A549 (cell line): ENCODE results near the gene PIEZO2. TPM values are rescaled to one million over a fixed set of nuclear protein-coding genes. Genes with fewer than 3 reads are reported as not detected.

Experiments used
- ATAC-seq, 2 experiments: fragments of 200-7000 bp in 1 of 2; fragments of >200 bp in 1 of 2; cut with Nextera tagmentation in 1 of 2; cut with Tn5 transposase in 1 of 2; 3 replicates each; pipeline versions ENCODE4 v1.8.0 to v1.9.1; 2018 to 2020; ENCODE audit warnings: mild to moderate bottlenecking in 1 of 2, moderate library complexity in 1 of 2
- CTCF ChIA-PET: fragments of 300-600 bp; sonication (Branson Sonifier 250); formaldehyde crosslinking; extraction: SDS; loops from one replicate; lab custom pipeline; 2021; ENCODE audit warnings: antibody characterized with exemption, inconsistent platforms; lab: Yijun Ruan, JAX
- POLR2A ChIA-PET: fragments of 350-600 bp; formaldehyde crosslinking; extraction: SDS; loops from one replicate; lab custom pipeline; 2021; ENCODE audit warnings: antibody characterized with exemption, inconsistent platforms; lab: Yijun Ruan, JAX
- DNase-seq, 2 experiments: peaks; one replicate each; pipeline versions ENCODE4 v3.0.0 to v3.0.0-alpha.2; 2011 to 2016; ENCODE audit warnings: low read depth in 1 of 2, low spot score in 1 of 2
- FAIRE-seq: peaks from 2 replicates; lab custom pipeline; 2011; peaks lifted over from hg19 to GRCh38; lab: Jason Lieb, UNC
- H3K27ac ChIP-seq, 2 experiments: fragments of >200 bp; sonication (Bioruptor Twin); formaldehyde crosslinking; 3 replicates each; pipeline ENCODE4 v1.5.1; 2016 to 2017
- H3K4me1 ChIP-seq: fragments of >200 bp; sonication (Bioruptor Twin); formaldehyde crosslinking; 3 replicates; pipeline ENCODE4 v1.6.1; 2016
- H3K4me2 ChIP-seq: fragments of >200 bp; sonication (Bioruptor Twin); formaldehyde crosslinking; 3 replicates; pipeline ENCODE4 v1.6.1; 2016
- H3K4me3 ChIP-seq: fragments of >200 bp; sonication (Bioruptor Twin); formaldehyde crosslinking; 3 replicates; pipeline ENCODE4 v1.5.1; 2016
- H3K9me3 ChIP-seq: fragments of >200 bp; sonication (Bioruptor Twin); formaldehyde crosslinking; 3 replicates; pipeline ENCODE4 v1.6.1; 2016
- ATOH8 ChIP-seq: fragments of 250-450 bp; sonication (Bioruptor Pico); IDR thresholded peaks from 2 replicates; pipeline ENCODE4 v1.5.0; 2020; ENCODE audit warnings: low read depth, mild to moderate bottlenecking, moderate library complexity
- BHLHE40 ChIP-seq: IDR thresholded peaks from 2 replicates; pipeline ENCODE4 v1.6.1; 2012; ENCODE audit warnings: low read depth, low read length, inconsistent platforms
- CEBPB ChIP-seq, 2 experiments: fragments of >200 bp in 1 of 2; sonication (Bioruptor Twin) in 1 of 2; formaldehyde crosslinking in 1 of 2; IDR thresholded peaks; 2 replicates each; pipeline ENCODE4 v1.6.1; 2012 to 2016
- CHD2 ChIP-seq: fragments of 150-350 bp; IDR thresholded peaks from 2 replicates; pipeline ENCODE4 v1.6.1; 2014; ENCODE audit warnings: low read length; ENCODE audit not compliant: partially characterized antibody
- EHF ChIP-seq: fragments of 250-450 bp; sonication (Bioruptor Pico); IDR thresholded peaks from 2 replicates; pipeline ENCODE4 v1.5.0; 2020; ENCODE audit warnings: mild to moderate bottlenecking
- FOSB ChIP-seq: fragments of 250-450 bp; sonication (Bioruptor Pico); IDR thresholded peaks from 2 replicates; pipeline ENCODE4 v1.5.0; 2020; ENCODE audit warnings: mild to moderate bottlenecking, moderate library complexity
- FOSL2 ChIP-seq, 2 experiments: fragments of 450-650 bp in 1 of 2; fragments of >200 bp in 1 of 2; sonication (Bioruptor Twin) in 1 of 2; formaldehyde crosslinking; IDR thresholded peaks; 2 replicates each; pipeline versions ENCODE4 v1.5.0 to v1.6.1; 2016 to 2020; ENCODE audit warnings: mild to moderate bottlenecking in 1 of 2, moderate library complexity in 1 of 2
- HMGXB4 ChIP-seq: fragments of 250-450 bp; sonication (Bioruptor Pico); IDR thresholded peaks from 2 replicates; pipeline ENCODE4 v1.5.0; 2021; ENCODE audit warnings: mild to moderate bottlenecking, moderate library complexity, borderline replicate concordance
- HOXB13 ChIP-seq: fragments of 250-450 bp; sonication (Bioruptor Pico); IDR thresholded peaks from 2 replicates; pipeline ENCODE4 v1.5.0; 2020; ENCODE audit warnings: low read depth, mild to moderate bottlenecking, moderate library complexity
- HOXB5 ChIP-seq: fragments of 250-450 bp; sonication (Bioruptor Pico); IDR thresholded peaks from 2 replicates; pipeline ENCODE4 v1.5.0; 2020; ENCODE audit warnings: mild to moderate bottlenecking, moderate library complexity
- JUNB ChIP-seq: fragments of >200 bp; sonication (Bioruptor Twin); formaldehyde crosslinking; IDR thresholded peaks from 2 replicates; pipeline ENCODE4 v1.6.1; 2016
- KDM1A ChIP-seq: fragments of 200-600 bp; sonication (generic); IDR thresholded peaks from 2 replicates; pipeline ENCODE4 v1.6.1; 2016; ENCODE audit warnings: low read depth, mild to moderate bottlenecking
- MAFK ChIP-seq: fragments of 450-650 bp; IDR thresholded peaks from 2 replicates; pipeline ENCODE4 v1.6.1; 2014; ENCODE audit not compliant: partially characterized antibody
- MYC ChIP-seq: IDR thresholded peaks from 2 replicates; pipeline ENCODE4 v1.6.1; 2012; ENCODE audit warnings: mild to moderate bottlenecking, inconsistent platforms, low read length, improper control_type of control experiment, borderline replicate concordance
- NFE2L2 ChIP-seq: fragments of 150-350 bp; conservative IDR thresholded peaks from 2 replicates; pipeline ENCODE4 v1.6.1; 2014; ENCODE audit warnings: low read length
- NPAS2 ChIP-seq: fragments of 250-450 bp; sonication (Bioruptor Pico); IDR thresholded peaks from 2 replicates; pipeline ENCODE4 v1.8.0; 2022; ENCODE audit warnings: mild to moderate bottlenecking, moderate library complexity, borderline replicate concordance
- PBX3 ChIP-seq: IDR thresholded peaks from 2 replicates; pipeline ENCODE4 v1.6.1; 2012
- PHF8 ChIP-seq: fragments of 200-600 bp; sonication (generic); IDR thresholded peaks from 2 replicates; pipeline ENCODE4 v1.6.1; 2016; ENCODE audit warnings: low read depth, mild to moderate bottlenecking, antibody characterized with exemption, moderate library complexity, borderline replicate concordance
- POLR2A ChIP-seq: IDR thresholded peaks from 2 replicates; pipeline ENCODE4 v1.6.1; 2012; ENCODE audit warnings: mild to moderate bottlenecking, low read length
- POLR2AphosphoS2 ChIP-seq: conservative IDR thresholded peaks from 2 replicates; pipeline ENCODE4 v1.6.1; 2012; ENCODE audit warnings: low read length, improper control_type of control experiment, inconsistent platforms
- RAD21 ChIP-seq, 2 experiments: fragments of >200 bp in 1 of 2; sonication (Bioruptor Twin) in 1 of 2; formaldehyde crosslinking in 1 of 2; IDR thresholded peaks in 1 of 2; conservative IDR thresholded peaks in 1 of 2; 2 replicates in 1 of 2; 3 replicates in 1 of 2; pipeline ENCODE4 v1.6.1; 2012 to 2018; ENCODE audit warnings: inconsistent platforms in 1 of 2
- RARB ChIP-seq: fragments of 250-450 bp; sonication (Bioruptor Pico); IDR thresholded peaks from 2 replicates; pipeline ENCODE4 v1.8.0; 2021; ENCODE audit warnings: mild to moderate bottlenecking, moderate library complexity
- REST ChIP-seq: fragments of 200-600 bp; sonication (generic); IDR thresholded peaks from 2 replicates; pipeline ENCODE4 v1.6.1; 2016; ENCODE audit warnings: antibody characterized with exemption, mild to moderate bottlenecking, moderate library complexity
- RFX5 ChIP-seq: fragments of 450-650 bp; IDR thresholded peaks from 2 replicates; pipeline ENCODE4 v1.7.1; 2014; ENCODE audit warnings: antibody characterized with exemption, mild to moderate bottlenecking, moderate library complexity
- RNF2 ChIP-seq: fragments of 200-600 bp; sonication (generic); IDR thresholded peaks from 2 replicates; pipeline ENCODE4 v1.6.1; 2016; ENCODE audit warnings: low read depth, mild to moderate bottlenecking, antibody characterized with exemption, moderate library complexity, borderline replicate concordance
- SMC3 ChIP-seq: fragments of >200 bp; sonication (Bioruptor Twin); formaldehyde crosslinking; IDR thresholded peaks from 3 replicates; pipeline ENCODE4 v1.6.1; 2018; ENCODE audit warnings: inconsistent platforms
- USF2 ChIP-seq: fragments of 450-650 bp; IDR thresholded peaks from 2 replicates; pipeline ENCODE4 v1.6.1; 2014; ENCODE audit warnings: antibody characterized with exemption
- ZFP36 ChIP-seq: fragments of 450-650 bp; IDR thresholded peaks from 2 replicates; pipeline ENCODE4 v1.6.1; 2014; ENCODE audit warnings: borderline replicate concordance; ENCODE audit not compliant: partially characterized antibody
- WGBS: methylation state at CpG from one replicate; pipeline ENCODE4 v1.1.6; 2017; ENCODE audit errors: missing lambda C conversion rate; 5-methylcytosine and 5-hydroxymethylcytosine counted together
- polyA plus RNA-seq, 4 experiments: library from polyadenylated mRNA; depleted of rRNA in 3 of 4; stranded (reverse); fragments of >200 nt; fragmentation: RNase III in 1 of 4; extraction: RNeasy Plus Mini Kit Qiagen cat#74134 plus additional on column Dnase treatment in 1 of 4; gene quantifications; 2 replicates in 3 of 4; 3 replicates in 1 of 4; pipeline ENCODE4 v1.2.3, GENCODE V29; 2011 to 2017

The PIEZO2 gene
- polyA plus RNA-seq, 2 of the 4 experiments (the other 2 are of a cell fraction): 0.80 to 1.6 TPM

GRCh38 chr18:10757349-10757748 is 392.0 kb downstream of the PIEZO2 start:
- DNase-seq: no peak
- CTCF ChIA-PET: interaction anchor here (0.9 kb wide), 1 partner anchor 94 kb away, joined by 3 read pairs; no protein-coding TSS in a partner anchor
- Histone ChIP-seq H3K4me3 (no peak overlapping the region), H3K4me2 (no peak overlapping the region), H3K27ac (no peak overlapping the region), H3K9me3 (no peaks in the 10 kb centered on the region), H3K4me1 (no peaks in the 10 kb centered on the region)
- TF ChIP-seq KDM1A (no peak), RFX5 (no peak), ZFP36 (no peak), PBX3 (no peak), NFE2L2 (no peak), NPAS2 (CRISPR knock-in tag) (no peak), HMGXB4 (CRISPR knock-in tag) (no peak), POLR2A (no peak), CEBPB (IDR thresholded peaks at IDR 0.05) (no peak), RNF2 (no peak), REST (no peak), PHF8 (no peak), FOSL2 (IDR thresholded peaks at IDR 0.05) (no peak), FOSL2 (CRISPR knock-in tag; IDR thresholded peaks at IDR 0.05) (no peak), BHLHE40 (no peak), USF2 (no peak), HOXB5 (CRISPR knock-in tag) (no peak), SMC3 (no peak), CHD2 (no peak)
- POLR2A ChIA-PET: no interaction called here
- FAIRE-seq: no peak
- ATAC-seq: no peak

- 0% methylated on average over 1 of the region's 1 CpG for WGBS
- POLR2A ChIA-PET: no interaction called here
- DNase-seq: no peak
- TF ChIP-seq ATOH8 (CRISPR knock-in tag): no peak
- no peak for TF ChIP-seq MYC
- TF ChIP-seq CHD2: no peak
- TF ChIP-seq NPAS2 (CRISPR knock-in tag): no peak
- TF ChIP-seq MAFK: no peak
- no peak for TF ChIP-seq HOXB13 (CRISPR knock-in tag)
- TF ChIP-seq POLR2AphosphoS2: no peak
- TF ChIP-seq EHF (CRISPR knock-in tag): no peak
- no peak for TF ChIP-seq NFE2L2
- TF ChIP-seq RFX5: no peak
- no peak for TF ChIP-seq JUNB
- TF ChIP-seq RAD21 (conservative IDR thresholded peaks at IDR 0.05 in 1 of 2, IDR thresholded peaks at IDR 0.05 in 1 of 2): no peak
- no peak for TF ChIP-seq USF2
- no peak for TF ChIP-seq RARB (CRISPR knock-in tag)
- no peak for TF ChIP-seq FOSB (CRISPR knock-in tag)
- no peak for TF ChIP-seq RNF2
- TF ChIP-seq POLR2A: no peak
- no peak for TF ChIP-seq FOSL2 (IDR thresholded peaks at IDR 0.05)
- TF ChIP-seq FOSL2 (CRISPR knock-in tag; IDR thresholded peaks at IDR 0.05): no peak
These were observed 393.5 kb downstream of the PIEZO2 start for GRCh38 chr18:10755855-10756254.

More at GRCh38 chr18:10755855-10756254, 393.5 kb downstream of the PIEZO2 start:
- Histone ChIP-seq H3K4me1 (peaks cover 6% of the 10 kb centered on the region; the same call in 2 of the 3 replicates), H3K4me3 (no peak overlapping the region), H3K27ac (no peak overlapping the region), H3K9me3 (no peaks in the 10 kb centered on the region), H3K4me2 (no peak overlapping the region)
- CTCF ChIA-PET: interaction anchor here (0.8 kb wide), 1 partner anchor 193 kb away, joined by 3 read pairs; no protein-coding TSS in a partner anchor
- ATAC-seq (no peak), FAIRE-seq (no peak)
